CD4-positive, alpha-beta T cell treated with Interleukin-4 for 4 hours (primary cell): ENCODE results near the gene UBA5.

ENCODE experiments used
- DNase-seq: peaks from one replicate; pipeline ENCODE4 v3.0.0-alpha.2; 2020

Gene UBA5

GRCh38 chr3:132722165-132723023, 62.3 kb downstream of the UBA5 start, which contains the start of gene NPHP3:
NPHP3 (minus strand) TSS chr3:132722409; CDS start chr3:132722355, 54 bp downstream.
- peak; percentile 95 for DNase-seq

DNA sequence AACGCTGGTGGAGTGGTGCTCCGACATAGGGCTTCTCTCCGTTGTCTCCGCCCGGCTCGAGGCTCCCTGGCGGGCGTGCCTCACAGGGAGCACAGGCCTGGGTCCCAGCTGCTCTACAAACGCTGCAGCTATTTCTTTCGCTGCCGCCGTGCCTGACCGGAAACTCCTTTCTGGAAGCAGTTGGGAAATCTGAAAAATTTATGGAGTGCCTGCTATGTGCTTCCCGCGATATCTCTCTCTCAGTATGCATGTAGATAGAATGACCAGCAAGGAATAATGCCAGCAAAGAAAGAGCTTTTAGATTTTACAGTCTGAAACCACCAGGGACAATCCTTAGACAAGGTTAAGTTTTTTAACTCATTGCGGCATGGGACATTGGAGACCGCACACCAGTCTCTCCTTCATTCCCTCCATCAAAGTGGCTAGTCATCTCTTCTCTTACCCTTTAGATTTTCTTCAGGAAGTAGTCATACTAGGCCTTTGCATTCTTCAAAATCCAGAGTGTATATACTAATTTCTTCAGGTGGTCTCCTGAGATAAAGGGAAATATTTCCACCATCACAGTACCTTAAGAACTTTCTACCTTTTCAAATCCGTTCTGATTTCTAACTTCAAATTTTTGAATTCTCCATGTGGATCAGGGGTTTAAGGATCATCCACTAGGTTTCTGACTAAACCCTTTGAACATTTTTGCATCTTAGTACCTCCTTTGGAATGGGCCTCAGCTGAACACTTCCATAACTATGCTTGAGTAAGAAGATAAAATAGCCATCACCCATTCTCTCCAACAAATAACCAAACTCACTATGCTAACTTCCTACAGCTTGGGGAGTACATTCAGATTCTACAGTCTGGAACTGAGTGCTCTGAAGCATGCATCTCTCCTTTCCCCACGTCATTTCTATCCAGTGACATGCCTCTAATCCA, 63.2 kb downstream of the UBA5 start:
- no peak for DNase-seq

GRCh38 chr3:132726341-132726823, 66.3 kb downstream of the UBA5 start:
- DNase-seq, result peak; percentile 75
